HCT116 (cell line): Measurements from ENCODE around the gene CHST15. TPM values are rescaled to one million over a fixed set of nuclear protein-coding genes. Genes with fewer than 3 reads are reported as not detected.

ENCODE experiments used
- ATAC-seq: fragments of 200-7000 bp; cut with Tn5 transposase; 2 replicates; pipeline ENCODE4 v1.9.1; 2020; ENCODE audit warnings: mild to moderate bottlenecking, moderate library complexity
- BruUV-seq: library from RNA; stranded (reverse); fragments of 400-500 nt; replicated peaks from 2 replicates; lab custom pipeline; 2021; lab: Mats Ljungman, UMichigan
- CTCF ChIA-PET: fragments of 300-600 bp; sonication (Branson Sonifier 250); formaldehyde crosslinking; loops from one replicate; lab custom pipeline; 2021; ENCODE audit warnings: antibody characterized with exemption; lab: Charles Lee
- POLR2A ChIA-PET: fragments of 300-600, 350-600 bp; sonication (Branson Sonifier 250); formaldehyde crosslinking; loops from one replicate; lab custom pipeline; 2021; ENCODE audit warnings: antibody characterized with exemption; lab: Charles Lee
- RAD21 ChIA-PET, 2 experiments: fragments of 300-600 bp; sonication (Branson Sonifier 250); formaldehyde crosslinking; loops; one replicate each; lab custom pipeline; 2023; ENCODE audit warnings: low total read pairs in 2 of 2; ENCODE audit not compliant: uncharacterized antibody in 2 of 2, unreplicated experiment in 2 of 2, low non-redundant PET in 1 of 2; lab: Charles Lee
- DNase-seq: peaks from one replicate; pipeline ENCODE4 v3.0.0-alpha.2; 2010; ENCODE audit warnings: low read depth, low spot score
- H2AFZ ChIP-seq: fragments of 200-600 bp; shearing (Covaris generic), sonication (generic); 2 replicates; pipeline ENCODE4 v1.6.1; 2017; ENCODE audit warnings: low read depth, mixed run types, mixed read lengths, antibody characterized with exemption, low read length; ENCODE audit not compliant: poor library complexity, severe bottlenecking
- H3K27ac ChIP-seq: 2 replicates; pipeline ENCODE4 v1.5.1; 2012; ENCODE audit warnings: low read depth, low read length
- H3K27me3 ChIP-seq: fragments of 200-600 bp; sonication (generic); 2 replicates; pipeline ENCODE4 v1.6.1; 2016; ENCODE audit warnings: mixed run types, low read length, mixed read lengths; ENCODE audit not compliant: insufficient read depth
- H3K36me3 ChIP-seq, 2 experiments: fragments of 200-500 bp in 1 of 2; fragments of 200-600 bp in 1 of 2; sonication (Bioruptor generic) in 1 of 2; sonication (generic) in 1 of 2; 2 replicates each; pipeline versions ENCODE4 v1.5.1 to v1.6.1; 2014 to 2016; ENCODE audit warnings: low read length in 2 of 2, inconsistent platforms in 1 of 2, mixed read lengths in 1 of 2, mixed run types in 1 of 2; ENCODE audit not compliant: insufficient read depth in 2 of 2, control insufficient read depth in 1 of 2
- H3K4me1 ChIP-seq, 2 experiments: fragments of 200-600 bp in 1 of 2; sonication (generic) in 1 of 2; 2 replicates each; pipeline versions ENCODE4 v1.5.1 to v1.6.1; 2012 to 2017; ENCODE audit warnings: low read length in 2 of 2, inconsistent platforms in 1 of 2, mild to moderate bottlenecking in 1 of 2, mixed read lengths in 1 of 2, mixed run types in 1 of 2, moderate library complexity in 1 of 2; ENCODE audit not compliant: insufficient read depth in 2 of 2, control insufficient read depth in 1 of 2
- H3K4me2 ChIP-seq: fragments of 200-600 bp; sonication (generic); 2 replicates; pipeline ENCODE4 v1.6.1; 2017; ENCODE audit warnings: mixed run types, low read length, mixed read lengths
- H3K4me3 ChIP-seq, 2 experiments: fragments of 200-600 bp in 1 of 2; sonication (generic) in 1 of 2; replicated peaks in 1 of 2; 2 replicates each; pipeline ENCODE4 v1.5.1; 2011 to 2016; ENCODE audit warnings: low read length in 2 of 2, control low read depth in 1 of 2, low read depth in 1 of 2, mild to moderate bottlenecking in 1 of 2, mixed read lengths in 1 of 2, mixed run types in 1 of 2
- H3K79me2 ChIP-seq: fragments of 200-600 bp; sonication (generic); 2 replicates; pipeline ENCODE4 v1.6.1; 2017; ENCODE audit warnings: mild to moderate bottlenecking, mixed run types, low read length, moderate library complexity, mixed read lengths; ENCODE audit not compliant: insufficient read depth
- H3K9ac ChIP-seq: fragments of 200-600 bp; sonication (generic); 2 replicates; pipeline ENCODE4 v1.6.1; 2016; ENCODE audit warnings: low read length, mixed read lengths
- H3K9me2 ChIP-seq: fragments of 200-600 bp; sonication (generic), shearing (Covaris generic); 2 replicates; pipeline ENCODE4 v1.6.1; 2017; ENCODE audit warnings: mixed run types, mild to moderate bottlenecking, moderate library complexity; ENCODE audit not compliant: insufficient read depth
- H3K9me3 ChIP-seq, 2 experiments: fragments of 200-500 bp in 1 of 2; fragments of 200-600 bp in 1 of 2; sonication (Bioruptor generic) in 1 of 2; sonication (generic) in 1 of 2; 2 replicates each; pipeline ENCODE4 v1.6.1; 2014 to 2017; ENCODE audit warnings: low read length in 2 of 2, mixed read lengths in 2 of 2, inconsistent platforms in 1 of 2, low read depth in 1 of 2, mild to moderate bottlenecking in 1 of 2, mixed run types in 1 of 2, moderate library complexity in 1 of 2; ENCODE audit not compliant: control insufficient read depth in 1 of 2, insufficient read depth in 1 of 2
- H4K20me1 ChIP-seq: fragments of 200-600 bp; sonication (generic), shearing (Covaris generic); 2 replicates; pipeline ENCODE4 v1.6.1; 2017; ENCODE audit warnings: mixed run types, mild to moderate bottlenecking, moderate library complexity; ENCODE audit not compliant: insufficient read depth
- CEBPB ChIP-seq: IDR thresholded peaks from 2 replicates; pipeline ENCODE4 v1.6.1; 2012; ENCODE audit warnings: low read depth
- ELF1 ChIP-seq: IDR thresholded peaks from 2 replicates; pipeline ENCODE4 v1.6.1; 2012; ENCODE audit warnings: low read depth, borderline replicate concordance
- EZH2 ChIP-seq: fragments of 200-600 bp; sonication (generic); IDR thresholded peaks from 2 replicates; pipeline ENCODE4 v1.6.1; 2017; ENCODE audit warnings: antibody characterized with exemption, mixed run types
- FOSL1 ChIP-seq: IDR thresholded peaks from 2 replicates; pipeline ENCODE4 v1.6.1; 2012; ENCODE audit warnings: low read depth
- POLR2A ChIP-seq: IDR thresholded peaks from 2 replicates; pipeline ENCODE4 v1.7.0; 2011; ENCODE audit warnings: borderline replicate concordance; ENCODE audit not compliant: insufficient read depth, insufficient read length; ENCODE audit errors: extremely low read depth
- POLR2AphosphoS5 ChIP-seq: IDR thresholded peaks from 2 replicates; pipeline ENCODE4 v1.6.1; 2011; ENCODE audit warnings: mild to moderate bottlenecking, low read depth, low read length, moderate library complexity
- TCF7L2 ChIP-seq: IDR thresholded peaks from 2 replicates; pipeline ENCODE4 v1.7.0; 2011; ENCODE audit warnings: borderline replicate concordance, inconsistent platforms; ENCODE audit not compliant: insufficient read depth, insufficient read length; ENCODE audit errors: extremely low read depth
- intact Hi-C: fragments of 100-400 bp; cut with micrococcal nuclease; formaldehyde crosslinking; loops from 2 replicates; pipeline ENCODE4 v1.10.0; 2022
- total RNA-seq: library from RNA; stranded (reverse); gene quantifications from one replicate; pipeline ENCODE4 v1.2.1, GENCODE V29; 2021; ENCODE audit not compliant: unreplicated experiment
- TF ChIP-seq, protein P1 (sequence below): IDR thresholded peaks from 2 replicates; pipeline ENCODE4 v1.6.1; 2012; ENCODE audit warnings: low read depth
- TF ChIP-seq, protein P2 (sequence below): IDR thresholded peaks from 2 replicates; pipeline ENCODE4 v1.6.1; 2012
- TF ChIP-seq, protein P3 (sequence below), 3 experiments: fragments of 200-600 bp in 1 of 3; sonication (generic) in 1 of 3; IDR thresholded peaks in 2 of 3; conservative IDR thresholded peaks in 1 of 3; 2 replicates each; pipeline ENCODE4 v1.5.1; 2012 to 2017; ENCODE audit warnings: low read depth in 2 of 3, low read length in 2 of 3, antibody characterized with exemption in 1 of 3, borderline replicate concordance in 1 of 3, control low read depth in 1 of 3, mild to moderate bottlenecking in 1 of 3, mixed read lengths in 1 of 3, mixed run types in 1 of 3, moderate library complexity in 1 of 3; ENCODE audit not compliant: insufficient read depth in 1 of 3

Gene CHST15
- total RNA-seq, 1 experiment from 2014 or later, result 47.2 TPM

DNA sequence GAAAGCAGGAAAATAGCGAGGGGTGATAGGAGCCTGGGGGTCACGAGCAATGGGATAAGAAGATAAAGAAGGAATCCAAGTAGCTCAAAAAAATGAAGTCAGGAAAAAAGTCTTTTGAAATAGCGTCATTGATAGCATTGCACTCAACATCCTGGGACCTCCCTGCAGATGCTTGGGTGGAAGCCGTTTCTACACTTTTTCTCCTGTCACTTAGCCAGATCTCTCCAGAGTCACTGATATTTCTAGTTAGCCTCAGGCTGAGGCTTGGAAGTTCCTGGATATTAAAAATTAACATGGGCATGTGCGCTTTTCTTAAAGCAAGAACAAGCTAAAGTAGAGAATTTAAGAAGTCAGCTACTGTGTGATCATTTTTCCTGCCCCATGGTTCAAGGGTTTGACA, 39.5 kb upstream of the CHST15 start:
- Histone ChIP-seq H3K27ac (no peak overlapping the region), H3K4me2 (no peak overlapping the region), H3K9ac (no peak overlapping the region), H3K9me3 (no peaks in the 10 kb centered on the region), H3K4me3 (no peak overlapping the region), H4K20me1 (no peaks in the 10 kb centered on the region), H3K4me1 (0 out of 4 replicates have a peak, but pooled peaks cover 0 to 3% of the 10 kb centered on the region in 2 experiments), H3K27me3 (no peaks in the 10 kb centered on the region), H3K9me2 (no peaks in the 10 kb centered on the region), H3K36me3 (no peaks in the 10 kb centered on the region), H2AFZ (no peak overlapping the region), H3K79me2 (no peaks in the 10 kb centered on the region)
- ChIA-PET CTCF (no interaction called here), POLR2A (no interaction called here), RAD21 (no interaction called here)
- intact Hi-C loops, result no loop called here
- BruUV-seq, result no TSS peak
- ATAC-seq (no peak), DNase-seq (no peak)
- TF ChIP-seq, protein P1, sequence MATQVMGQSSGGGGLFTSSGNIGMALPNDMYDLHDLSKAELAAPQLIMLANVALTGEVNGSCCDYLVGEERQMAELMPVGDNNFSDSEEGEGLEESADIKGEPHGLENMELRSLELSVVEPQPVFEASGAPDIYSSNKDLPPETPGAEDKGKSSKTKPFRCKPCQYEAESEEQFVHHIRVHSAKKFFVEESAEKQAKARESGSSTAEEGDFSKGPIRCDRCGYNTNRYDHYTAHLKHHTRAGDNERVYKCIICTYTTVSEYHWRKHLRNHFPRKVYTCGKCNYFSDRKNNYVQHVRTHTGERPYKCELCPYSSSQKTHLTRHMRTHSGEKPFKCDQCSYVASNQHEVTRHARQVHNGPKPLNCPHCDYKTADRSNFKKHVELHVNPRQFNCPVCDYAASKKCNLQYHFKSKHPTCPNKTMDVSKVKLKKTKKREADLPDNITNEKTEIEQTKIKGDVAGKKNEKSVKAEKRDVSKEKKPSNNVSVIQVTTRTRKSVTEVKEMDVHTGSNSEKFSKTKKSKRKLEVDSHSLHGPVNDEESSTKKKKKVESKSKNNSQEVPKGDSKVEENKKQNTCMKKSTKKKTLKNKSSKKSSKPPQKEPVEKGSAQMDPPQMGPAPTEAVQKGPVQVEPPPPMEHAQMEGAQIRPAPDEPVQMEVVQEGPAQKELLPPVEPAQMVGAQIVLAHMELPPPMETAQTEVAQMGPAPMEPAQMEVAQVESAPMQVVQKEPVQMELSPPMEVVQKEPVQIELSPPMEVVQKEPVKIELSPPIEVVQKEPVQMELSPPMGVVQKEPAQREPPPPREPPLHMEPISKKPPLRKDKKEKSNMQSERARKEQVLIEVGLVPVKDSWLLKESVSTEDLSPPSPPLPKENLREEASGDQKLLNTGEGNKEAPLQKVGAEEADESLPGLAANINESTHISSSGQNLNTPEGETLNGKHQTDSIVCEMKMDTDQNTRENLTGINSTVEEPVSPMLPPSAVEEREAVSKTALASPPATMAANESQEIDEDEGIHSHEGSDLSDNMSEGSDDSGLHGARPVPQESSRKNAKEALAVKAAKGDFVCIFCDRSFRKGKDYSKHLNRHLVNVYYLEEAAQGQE, result no peak
- TF ChIP-seq, protein P2, sequence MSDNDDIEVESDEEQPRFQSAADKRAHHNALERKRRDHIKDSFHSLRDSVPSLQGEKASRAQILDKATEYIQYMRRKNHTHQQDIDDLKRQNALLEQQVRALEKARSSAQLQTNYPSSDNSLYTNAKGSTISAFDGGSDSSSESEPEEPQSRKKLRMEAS, result no peak
- TF ChIP-seq CEBPB (no peak), TCF7L2 (no peak), POLR2A (no peak), FOSL1 (no peak), ELF1 (no peak), EZH2 (no peak), POLR2AphosphoS5 (no peak)
- TF ChIP-seq, protein P3, sequence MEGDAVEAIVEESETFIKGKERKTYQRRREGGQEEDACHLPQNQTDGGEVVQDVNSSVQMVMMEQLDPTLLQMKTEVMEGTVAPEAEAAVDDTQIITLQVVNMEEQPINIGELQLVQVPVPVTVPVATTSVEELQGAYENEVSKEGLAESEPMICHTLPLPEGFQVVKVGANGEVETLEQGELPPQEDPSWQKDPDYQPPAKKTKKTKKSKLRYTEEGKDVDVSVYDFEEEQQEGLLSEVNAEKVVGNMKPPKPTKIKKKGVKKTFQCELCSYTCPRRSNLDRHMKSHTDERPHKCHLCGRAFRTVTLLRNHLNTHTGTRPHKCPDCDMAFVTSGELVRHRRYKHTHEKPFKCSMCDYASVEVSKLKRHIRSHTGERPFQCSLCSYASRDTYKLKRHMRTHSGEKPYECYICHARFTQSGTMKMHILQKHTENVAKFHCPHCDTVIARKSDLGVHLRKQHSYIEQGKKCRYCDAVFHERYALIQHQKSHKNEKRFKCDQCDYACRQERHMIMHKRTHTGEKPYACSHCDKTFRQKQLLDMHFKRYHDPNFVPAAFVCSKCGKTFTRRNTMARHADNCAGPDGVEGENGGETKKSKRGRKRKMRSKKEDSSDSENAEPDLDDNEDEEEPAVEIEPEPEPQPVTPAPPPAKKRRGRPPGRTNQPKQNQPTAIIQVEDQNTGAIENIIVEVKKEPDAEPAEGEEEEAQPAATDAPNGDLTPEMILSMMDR (IDR thresholded peaks at IDR 0.05 in 2 of 3, conservative IDR thresholded peaks at IDR 0.05 in 1 of 3; ENCODE audit: borderline replicate concordance in 1 of 3, insufficient read depth in 1 of 3, low read depth in 2 of 3, low read length in 2 of 3), result no peak
